Body of pancreas (tissue), 4 donors: ENCODE measurements around the gene PARP12.

Experiments used
- CTCF ChIP-seq, 7 experiments: fragments of 450-650 bp in 4 of 7; fragments of 200-600 bp in 3 of 7; sonication (generic) in 3 of 7; IDR thresholded peaks; one replicate each; pipeline ENCODE4 v1.5.1; 2016 to 2019; ENCODE audit warnings: antibody characterized with exemption in 7 of 7
- POLR2A ChIP-seq, 3 donors: fragments of 450-650 bp; IDR thresholded peaks; one replicate each; pipeline ENCODE4 v1.6.1; 2016; ENCODE audit warnings: antibody characterized with exemption in 3 of 3, mild to moderate bottlenecking in 2 of 3

DNA sequence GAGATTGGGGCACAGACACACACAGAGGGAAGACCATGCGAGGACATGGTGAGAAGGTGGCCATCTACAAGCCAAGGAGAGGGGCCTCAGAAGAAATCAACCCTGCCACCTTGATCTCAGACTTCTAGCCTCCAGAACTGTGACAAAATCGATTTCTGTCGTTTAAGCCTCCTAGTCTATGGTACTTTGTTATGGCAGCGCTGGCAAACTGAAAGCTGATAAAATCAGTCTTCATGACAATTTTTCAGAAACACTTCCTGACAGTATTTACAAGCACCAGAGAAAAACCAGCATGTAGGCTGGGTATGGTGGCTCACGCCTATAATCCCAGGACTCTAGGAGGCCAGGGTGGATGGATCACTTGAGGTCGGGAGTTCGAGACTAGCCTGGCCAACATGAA is 4.2 kb downstream of the PARP12 start:
- TF ChIP-seq POLR2A (IDR thresholded peaks at IDR 0.05) (no peak), CTCF (IDR thresholded peaks at IDR 0.05) (no peak)
